GM12873 (cell line): ENCODE data around the gene PDE10A.

Experiments used
- CTCF ChIP-seq: IDR thresholded peaks from 2 replicates; pipeline ENCODE4 v1.5.1; 2012; ENCODE audit warnings: low read depth, mild to moderate bottlenecking, moderate library complexity, low read length, control low read depth; ENCODE audit not compliant: insufficient read depth; ENCODE audit errors: missing control alignments

PDE10A gene

GRCh38 chr6:165676435-165677068, 13.5 kb upstream of the PDE10A start:
- TF ChIP-seq CTCF, result no peak

GRCh38 chr6:165675120-165675519, 12.1 kb upstream of the PDE10A start:
- TF ChIP-seq CTCF, result no peak

GRCh38 chr6:165674155-165675029, 11.4 kb upstream of the PDE10A start:
- TF ChIP-seq CTCF, result no peak

GRCh38 chr6:165671222-165671768, 8.3 kb upstream of the PDE10A start:
- no peak for TF ChIP-seq CTCF

- no peak for TF ChIP-seq CTCF
Measured at GRCh38 chr6:165668951-165669350, 5.9 kb upstream of the PDE10A start.

GRCh38 chr6:165665384-165665672, 2.3 kb upstream of the PDE10A start:
- no peak for TF ChIP-seq CTCF

GRCh38 chr6:165664559-165665383, 1.7 kb upstream of the PDE10A start:
- no peak for TF ChIP-seq CTCF
